Kidney capillary endothelial cell (primary cell): ENCODE measurements around the gene NMRK1.

Experiments
- DNase-seq: peaks from one replicate; pipeline ENCODE4 v3.0.0-alpha.2; 2018; ENCODE audit warnings: low spot score

NMRK1 gene

GRCh38 chr9:75101004-75101588, 13.1 kb upstream of the NMRK1 start:
- no peak for DNase-seq

GRCh38 chr9:75096796-75097195, 8.8 kb upstream of the NMRK1 start:
- DNase-seq: no peak

- no peak for DNase-seq
Observed at GRCh38 chr9:75092766-75093165, 4.8 kb upstream of the NMRK1 start.

- DNase-seq: no peak
Observed at GRCh38 chr9:75090579-75090978, 2.6 kb upstream of the NMRK1 start.

- DNase-seq: no peak
Observed at GRCh38 chr9:75089373-75089766, 1.4 kb upstream of the NMRK1 start.

GRCh38 chr9:75088646-75089372, 854 bp upstream of the NMRK1 start:
- DNase-seq: peak; percentile 44

GRCh38 chr9:75087289-75087823, 599 bp downstream of the NMRK1 start:
- DNase-seq: peak; percentile 54

- no peak for DNase-seq
Observed at GRCh38 chr9:75086541-75087288, 1.2 kb downstream of the NMRK1 start.

GRCh38 chr9:75085640-75086039, 2.3 kb downstream of the NMRK1 start:
- DNase-seq: no peak

- no peak for DNase-seq
Observed at GRCh38 chr9:75084081-75084672, 3.8 kb downstream of the NMRK1 start.

- no peak for DNase-seq
Observed at GRCh38 chr9:75083188-75083970, 4.6 kb downstream of the NMRK1 start.

- DNase-seq: no peak
Observed at GRCh38 chr9:75081632-75082031, 6.3 kb downstream of the NMRK1 start.

GRCh38 chr9:75072895-75073294, 15.1 kb downstream of the NMRK1 start:
- DNase-seq: no peak

GRCh38 chr9:75071530-75072122, 16.3 kb downstream of the NMRK1 start:
- no peak for DNase-seq

- DNase-seq: no peak
Observed at GRCh38 chr9:75069171-75069570, 18.8 kb downstream of the NMRK1 start.

- no peak for DNase-seq
Observed at GRCh38 chr9:75067894-75068293, 20.1 kb downstream of the NMRK1 start.

GRCh38 chr9:75065510-75065909, 22.4 kb downstream of the NMRK1 start:
- no peak for DNase-seq

- no peak for DNase-seq
Observed at GRCh38 chr9:75064307-75065025, 23.5 kb downstream of the NMRK1 start.

- no peak for DNase-seq
Observed at GRCh38 chr9:75063556-75064305, 24.2 kb downstream of the NMRK1 start.

- DNase-seq: no peak
Observed at GRCh38 chr9:75061169-75061568, 26.8 kb downstream of the NMRK1 start.
